Adrenal gland (tissue), 12 donors: Measurements from ENCODE around the gene MSLN. TPM values are rescaled to one million over a fixed set of nuclear protein-coding genes. Genes with fewer than 3 reads are reported as not detected.

ENCODE experiments used
- DNase-seq, 7 donors: peaks; one replicate each; pipeline ENCODE4 v3.0.0-alpha.2; 2019 to 2020
- H3K27ac ChIP-seq, 5 donors: fragments of 200-600 bp; sonication (generic) in 4 of 5; 1 replicate in 3 of 5; 2 replicates in 2 of 5; pipeline versions ENCODE4 v1.5.1 to v1.8.0; 2016 to 2020; ENCODE audit warnings: mild to moderate bottlenecking in 1 of 5
- H3K27me3 ChIP-seq: fragments of 200-600 bp; 2 replicates; pipeline ENCODE4 v1.8.0; 2021
- H3K36me3 ChIP-seq, 2 donors: fragments of 200-600 bp; replicated peaks in 1 of 2; 1 replicate in 1 of 2; 2 replicates in 1 of 2; pipeline versions ENCODE4 v1.5.1 to v1.8.0; 2018 to 2022
- H3K4me1 ChIP-seq, 2 donors: fragments of 200-600 bp; replicated peaks in 1 of 2; 1 replicate in 1 of 2; 2 replicates in 1 of 2; pipeline versions ENCODE4 v1.5.1 to v1.8.0; 2018 to 2021
- H3K4me3 ChIP-seq, 4 donors: fragments of 200-600 bp; sonication (generic) in 3 of 4; one replicate each; pipeline ENCODE4 v1.5.1; 2016 to 2018
- H3K9me3 ChIP-seq, 3 donors: fragments of 200-600 bp; sonication (generic) in 1 of 3; replicated peaks in 1 of 3; 1 replicate in 2 of 3; 2 replicates in 1 of 3; pipeline versions ENCODE4 v1.5.1 to v1.8.0; 2016 to 2021
- CTCF ChIP-seq, 6 experiments: fragments of 450-650 bp in 4 of 6; fragments of 200-600 bp in 2 of 6; sonication (generic) in 1 of 6; IDR thresholded peaks; 1 replicate in 5 of 6; 2 replicates in 1 of 6; pipeline versions ENCODE4 v1.5.1 to v1.8.0; 2016 to 2021; ENCODE audit warnings: antibody characterized with exemption in 6 of 6, mild to moderate bottlenecking in 2 of 6, moderate library complexity in 1 of 6
- POLR2A ChIP-seq, 2 donors: fragments of 450-650 bp; IDR thresholded peaks; one replicate each; pipeline ENCODE4 v1.6.1; 2017; ENCODE audit warnings: antibody characterized with exemption in 2 of 2, mild to moderate bottlenecking in 2 of 2, moderate library complexity in 1 of 2
- WGBS, 4 donors: extraction: QIAGEN DNeasy Blood & Tissue Kit in 2 of 4; methylation state at CpG; one replicate each; pipeline versions ENCODE4 v1.1.5 to v1.1.7; 2013 to 2017; 5-methylcytosine and 5-hydroxymethylcytosine counted together
- intact Hi-C, 2 donors: fragments of 100-400 bp; cut with DNase I; formaldehyde crosslinking; loops; one replicate each; pipeline versions ENCODE4 v1.14.1 to v1.15.0; 2022 to 2023
- polyA plus RNA-seq, 3 donors: library from polyadenylated mRNA; stranded (reverse); fragments of 200-250 nt in 2 of 3; fragments of 350-450 nt in 1 of 3; fragmentation: Illumina TruSeq in 1 of 3; extraction: RNeasy Lipid Tissue Mini Kit (QIAGEN cat#74804) in 1 of 3; gene quantifications; one replicate each; pipeline ENCODE4 v1.2.3, GENCODE V29; 2013 to 2014
- total RNA-seq, 9 donors: library from RNA; depleted of rRNA in 4 of 9; stranded (reverse); fragments of >200 nt in 4 of 9; fragments of 120-200 nt in 1 of 9; fragmentation: NEBNext Ultra II Directional in 1 of 9; extraction: Animal tissue kit (Norgen Biotek cat#: 25700) in 1 of 9; gene quantifications; one replicate each; pipeline versions ENCODE4 v1.1.0 to v1.2.4, GENCODE V29; 2013 to 2023
- donor health status: healthy with polysubstance abuse.
- donor health status: Bipolar disorder and iron deficiency.
- donor health status: DM: yes; HTN: yes; CAD: no.
- donor health status: DM: no; HTN: no; CAD: no.
- donor health status: DM: no; HTN: no; CAD: no.
- donor health status: DM: yes; HTN: yes; CAD: no.

The MSLN gene
- total and polyA plus RNA-seq, 12 donors: 0.13 to 0.46 (median 0.30) TPM; not detected in 8

DNA sequence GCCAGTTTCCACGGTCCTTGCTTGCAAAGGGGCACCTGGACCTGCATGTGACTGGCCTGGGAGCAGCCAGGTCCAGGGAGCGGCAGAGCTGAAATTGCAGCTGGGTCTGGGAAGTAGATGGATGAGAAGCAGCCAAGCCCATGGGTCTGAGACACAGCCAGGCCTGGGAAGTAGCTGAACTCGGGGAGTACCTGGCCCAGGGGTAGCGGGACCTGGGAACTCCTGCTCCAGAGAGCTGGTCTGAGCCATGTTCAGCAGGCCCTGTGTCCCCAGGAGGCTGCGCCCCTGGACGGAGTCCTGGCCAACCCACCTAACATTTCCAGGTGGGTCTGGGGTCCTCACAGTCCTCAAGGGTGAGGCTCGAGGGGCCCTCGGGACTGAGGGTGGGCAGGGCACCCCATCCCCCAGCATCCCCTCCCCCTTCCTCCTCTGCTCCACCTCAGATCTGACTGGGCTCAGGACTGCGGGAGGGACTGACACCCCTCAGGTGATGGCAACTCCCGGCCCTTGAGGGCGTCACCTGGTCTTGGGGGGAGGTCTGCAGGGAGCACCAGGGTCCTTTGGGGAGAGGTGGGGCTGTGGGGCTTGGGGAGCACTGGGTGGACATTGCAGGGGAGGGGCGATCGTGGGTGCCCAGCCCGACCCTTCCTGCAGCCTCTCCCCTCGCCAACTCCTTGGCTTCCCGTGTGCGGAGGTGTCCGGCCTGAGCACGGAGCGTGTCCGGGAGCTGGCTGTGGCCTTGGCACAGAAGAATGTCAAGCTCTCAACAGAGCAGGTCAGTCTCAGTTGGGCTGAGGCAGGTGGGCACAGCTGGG lies 3.0 kb downstream of the MSLN start:
- intact Hi-C loops: no loop called here
- Histone ChIP-seq H3K9me3 (no peaks in the 10 kb centered on the region), H3K4me3 (no peak overlapping the region), H3K27me3 (no peaks in the 10 kb centered on the region), H3K36me3 (no peaks in the 10 kb centered on the region), H3K4me1 (no peaks in the 10 kb centered on the region), H3K27ac (no peak overlapping the region)
- TF ChIP-seq CTCF (IDR thresholded peaks at IDR 0.05) (no peak), POLR2A (IDR thresholded peaks at IDR 0.05) (no peak)
- no peak for DNase-seq
- WGBS, 4 donors: 33 to 76% (median 74%) methylated on average over 3 to 21 of the region's 21 CpGs

DNA sequence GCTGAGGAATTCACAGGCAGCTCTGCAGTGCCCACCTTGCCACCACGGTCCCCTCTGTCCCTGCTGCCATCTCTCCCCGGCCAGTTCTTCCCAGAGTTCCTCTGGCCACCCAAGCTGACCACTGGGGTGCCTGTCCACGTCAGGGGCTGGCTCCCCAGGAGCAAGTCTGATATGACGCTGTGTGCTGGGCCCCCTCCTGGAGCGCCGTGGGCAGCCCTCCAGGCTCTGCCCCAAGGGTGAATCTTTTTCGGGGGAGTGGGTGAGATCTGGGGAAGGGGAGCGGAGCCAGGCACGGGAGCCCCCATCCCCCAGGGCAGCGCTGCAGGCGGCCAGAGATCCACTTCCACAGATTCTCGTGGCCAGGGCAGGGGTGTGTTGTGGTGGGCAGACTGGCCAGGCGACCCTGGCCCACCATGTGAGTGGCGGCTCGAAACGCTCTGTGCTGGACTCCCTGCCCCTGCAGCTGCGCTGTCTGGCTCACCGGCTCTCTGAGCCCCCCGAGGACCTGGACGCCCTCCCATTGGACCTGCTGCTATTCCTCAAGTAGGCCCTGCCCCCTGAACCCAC lies 3.7 kb downstream of the MSLN start:
- DNase-seq: no peak
- Histone ChIP-seq H3K4me1 (no peaks in the 10 kb centered on the region), H3K36me3 (no peaks in the 10 kb centered on the region), H3K27me3 (no peaks in the 10 kb centered on the region), H3K4me3 (no peak overlapping the region), H3K9me3 (no peaks in the 10 kb centered on the region), H3K27ac (no peak overlapping the region)
- TF ChIP-seq CTCF (IDR thresholded peaks at IDR 0.05) (no peak), POLR2A (IDR thresholded peaks at IDR 0.05) (no peak)
- 43 to 69% (median 62%) methylated on average over 6 to 20 of the region's 20 CpGs for WGBS, 4 donors
- intact Hi-C loops: no loop called here

DNA sequence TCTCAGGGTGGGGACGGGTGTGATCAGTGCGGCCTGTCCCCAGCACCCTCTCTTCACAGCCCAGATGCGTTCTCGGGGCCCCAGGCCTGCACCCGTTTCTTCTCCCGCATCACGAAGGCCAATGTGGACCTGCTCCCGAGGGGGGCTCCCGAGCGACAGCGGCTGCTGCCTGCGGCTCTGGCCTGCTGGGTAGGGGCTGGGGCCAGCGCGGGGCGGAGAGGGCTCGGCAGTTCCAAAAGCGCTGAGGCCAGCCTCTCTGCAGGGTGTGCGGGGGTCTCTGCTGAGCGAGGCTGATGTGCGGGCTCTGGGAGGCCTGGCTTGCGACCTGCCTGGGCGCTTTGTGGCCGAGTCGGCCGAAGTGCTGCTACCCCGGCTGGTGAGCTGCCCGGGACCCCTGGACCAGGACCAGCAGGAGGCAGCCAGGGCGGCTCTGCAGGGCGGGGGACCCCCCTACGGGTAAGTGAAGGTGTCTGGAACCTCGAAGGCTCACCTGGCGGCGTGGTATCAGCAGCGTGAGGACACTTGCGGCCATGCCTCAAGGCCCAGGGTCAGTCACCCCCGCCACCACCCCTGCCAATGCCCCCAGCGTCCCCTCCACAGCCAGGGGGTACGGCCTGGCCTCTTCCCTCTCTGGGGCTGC lies 4.4 kb downstream of the MSLN start:
- TF ChIP-seq CTCF (IDR thresholded peaks at IDR 0.05) (no peak), POLR2A (IDR thresholded peaks at IDR 0.05) (no peak)
- no peaks in the 10 kb centered on the region for H3K36me3 ChIP-seq
- no peak overlapping the region for H3K4me3 ChIP-seq
- no peaks in the 10 kb centered on the region for H3K27me3 ChIP-seq
- no peaks in the 10 kb centered on the region for H3K4me1 ChIP-seq
- H3K27ac ChIP-seq: no peak overlapping the region
- WGBS, 4 donors: 69 to 89% (median 84%) methylated on average over 8 to 38 of the region's 38 CpGs
- no peaks in the 10 kb centered on the region for H3K9me3 ChIP-seq
- DNase-seq: no peak
- intact Hi-C loops: no loop called here

DNA sequence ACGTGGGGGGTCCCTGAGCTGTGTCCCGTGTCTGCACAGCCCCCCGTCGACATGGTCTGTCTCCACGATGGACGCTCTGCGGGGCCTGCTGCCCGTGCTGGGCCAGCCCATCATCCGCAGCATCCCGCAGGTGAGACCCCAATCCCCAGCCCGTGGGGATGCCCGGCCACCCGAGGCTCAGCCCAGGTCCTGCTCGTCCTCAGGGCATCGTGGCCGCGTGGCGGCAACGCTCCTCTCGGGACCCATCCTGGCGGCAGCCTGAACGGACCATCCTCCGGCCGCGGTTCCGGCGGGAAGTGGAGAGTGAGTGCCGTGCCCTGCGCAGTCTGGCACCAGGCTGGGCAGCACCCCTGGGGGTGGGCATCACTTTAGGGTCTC lies 4.9 kb downstream of the MSLN start:
- Histone ChIP-seq H3K4me1 (no peaks in the 10 kb centered on the region), H3K36me3 (no peaks in the 10 kb centered on the region), H3K9me3 (no peaks in the 10 kb centered on the region), H3K4me3 (no peak overlapping the region), H3K27ac (no peak overlapping the region), H3K27me3 (no peaks in the 10 kb centered on the region)
- no peak for DNase-seq
- intact Hi-C loops: no loop called here
- WGBS, 4 donors: 88 to 96% (median 91%) methylated on average over 9 to 29 of the region's 29 CpGs
- TF ChIP-seq POLR2A (IDR thresholded peaks at IDR 0.05): no peak
- no peak for TF ChIP-seq CTCF (IDR thresholded peaks at IDR 0.05)
